HEK293 (cell line): ENCODE data around the gene ITIH1.
A peak's percentile ranks its signal among the peaks of the same experiment; 100 is the strongest.

ENCODE experiments used
- CTCF ChIA-PET: fragments of 350-600 bp; formaldehyde crosslinking; extraction: SDS; loops from one replicate; lab custom pipeline; 2021; ENCODE audit warnings: antibody characterized with exemption; lab: Yijun Ruan, JAX
- POLR2A ChIA-PET: fragments of 300-600 bp; formaldehyde crosslinking; extraction: SDS; loops from one replicate; lab custom pipeline; 2020; ENCODE audit warnings: antibody characterized with exemption, inconsistent platforms; lab: Yijun Ruan, JAX
- H3K27ac ChIP-seq: fragments of 200-500 bp; sonication (Bioruptor generic); 2 replicates; pipeline ENCODE4 v1.5.1; 2014; ENCODE audit warnings: low read depth, low read length, control low read depth, inconsistent platforms; ENCODE audit errors: extremely low read depth
- H3K36me3 ChIP-seq, 2 experiments: fragments of 200-500 bp in 1 of 2; sonication (Bioruptor generic) in 1 of 2; 1 replicate in 1 of 2; 2 replicates in 1 of 2; pipeline ENCODE4 v1.5.1; 2014 to 2017; ENCODE audit warnings: inconsistent platforms in 2 of 2, low read length in 2 of 2; ENCODE audit not compliant: control insufficient read depth in 2 of 2, insufficient read depth in 1 of 2
- H3K4me1 ChIP-seq: fragments of 200-500 bp; sonication (Bioruptor generic); 2 replicates; pipeline ENCODE4 v1.5.1; 2014; ENCODE audit warnings: mild to moderate bottlenecking, low read length, inconsistent platforms; ENCODE audit not compliant: control insufficient read depth, insufficient read depth
- H3K4me3 ChIP-seq: 2 replicates; pipeline ENCODE4 v1.5.1; 2011; ENCODE audit warnings: low read depth, mild to moderate bottlenecking, control low read depth, low read length, moderate library complexity
- H3K9me3 ChIP-seq: fragments of 200-500 bp; sonication (Bioruptor generic); 2 replicates; pipeline ENCODE4 v1.5.1; 2014; ENCODE audit warnings: low read depth, low read length, inconsistent platforms; ENCODE audit not compliant: control insufficient read depth, insufficient read depth
- GLIS1 ChIP-seq: fragments of 450-650 bp; formaldehyde crosslinking; IDR thresholded peaks from 2 replicates; pipeline ENCODE4 v1.5.1; 2016; ENCODE audit warnings: missing biosample characterization, missing genetic modification characterization
- MEIS1 ChIP-seq: sonication (generic); formaldehyde crosslinking; IDR thresholded peaks from 2 replicates; pipeline ENCODE4 v1.8.1; 2022; ENCODE audit warnings: missing genetic modification reagents, mild to moderate bottlenecking, borderline replicate concordance
- SP7 ChIP-seq: fragments of 450-650 bp; formaldehyde crosslinking; IDR thresholded peaks from 2 replicates; pipeline ENCODE4 v1.5.1; 2016; ENCODE audit warnings: missing biosample characterization, missing genetic modification characterization
- TRIM28 ChIP-seq: IDR thresholded peaks from 2 replicates; pipeline ENCODE4 v1.6.1; 2011; ENCODE audit warnings: low read length, control low read depth, borderline replicate concordance
- ZFP37 ChIP-seq: fragments of 450-650 bp; formaldehyde crosslinking; IDR thresholded peaks from 2 replicates; pipeline ENCODE4 v1.5.1; 2016; ENCODE audit warnings: missing biosample characterization, missing genetic modification characterization
- ZIC2 ChIP-seq: fragments of 450-650 bp; formaldehyde crosslinking; IDR thresholded peaks from 2 replicates; pipeline ENCODE4 v1.5.1; 2016; ENCODE audit warnings: missing biosample characterization, missing genetic modification characterization
- ZNF10 ChIP-seq: fragments of 450-650 bp; formaldehyde crosslinking; IDR thresholded peaks from 2 replicates; pipeline ENCODE4 v1.5.1; 2017; ENCODE audit warnings: missing biosample characterization, missing genetic modification characterization
- ZNF292 ChIP-seq: fragments of 450-650 bp; formaldehyde crosslinking; IDR thresholded peaks from 2 replicates; pipeline ENCODE4 v1.5.1; 2016; ENCODE audit warnings: low read depth, missing biosample characterization, missing genetic modification characterization, borderline replicate concordance
- ZNF433 ChIP-seq: fragments of 450-650 bp; formaldehyde crosslinking; IDR thresholded peaks from 2 replicates; pipeline ENCODE4 v1.5.1; 2016; ENCODE audit warnings: missing biosample characterization, missing genetic modification characterization, low read depth
- ZNF510 ChIP-seq: fragments of 450-650 bp; formaldehyde crosslinking; IDR thresholded peaks from 2 replicates; pipeline ENCODE4 v1.5.1; 2018; ENCODE audit warnings: mild to moderate bottlenecking, missing genetic modification characterization, missing biosample characterization; ENCODE audit not compliant: insufficient replicate concordance
- ZNF521 ChIP-seq: fragments of 450-650 bp; formaldehyde crosslinking; IDR thresholded peaks from 2 replicates; pipeline ENCODE4 v1.5.1; 2017; ENCODE audit warnings: missing biosample characterization, mild to moderate bottlenecking, missing genetic modification characterization
- ZNF560 ChIP-seq: fragments of 450-650 bp; formaldehyde crosslinking; IDR thresholded peaks from 2 replicates; pipeline ENCODE4 v1.5.1; 2017; ENCODE audit warnings: missing biosample characterization, missing genetic modification characterization, borderline replicate concordance
- ZNF561 ChIP-seq: fragments of 450-650 bp; IDR thresholded peaks from 2 replicates; pipeline ENCODE4 v1.5.1; 2018; ENCODE audit warnings: missing biosample characterization, missing genetic modification characterization, borderline replicate concordance
- ZNF610 ChIP-seq: fragments of 450-650 bp; formaldehyde crosslinking; IDR thresholded peaks from 2 replicates; pipeline ENCODE4 v1.5.1; 2016; ENCODE audit warnings: missing biosample characterization, missing genetic modification characterization, borderline replicate concordance
- ZNF621 ChIP-seq: fragments of 450-650 bp; formaldehyde crosslinking; IDR thresholded peaks from 2 replicates; pipeline ENCODE4 v1.5.1; 2017; ENCODE audit warnings: missing biosample characterization, missing genetic modification characterization
- ZNF660 ChIP-seq: fragments of 450-650 bp; IDR thresholded peaks from 2 replicates; pipeline ENCODE4 v1.5.1; 2018; ENCODE audit warnings: missing biosample characterization, mild to moderate bottlenecking, missing genetic modification characterization
- TF ChIP-seq, protein P1 (sequence below): fragments of 450-650 bp; formaldehyde crosslinking; IDR thresholded peaks from 2 replicates; pipeline ENCODE4 v1.5.1; 2016; ENCODE audit warnings: missing biosample characterization, missing genetic modification characterization
- TF ChIP-seq, protein P2 (sequence below): fragments of 450-650 bp; formaldehyde crosslinking; IDR thresholded peaks from 2 replicates; pipeline ENCODE4 v1.5.1; 2016; ENCODE audit warnings: missing biosample characterization, missing genetic modification characterization
- TF ChIP-seq, protein P3 (sequence below): fragments of 450-650 bp; formaldehyde crosslinking; IDR thresholded peaks from 2 replicates; pipeline ENCODE4 v1.5.1; 2016; ENCODE audit warnings: missing biosample characterization, missing genetic modification characterization
- TF ChIP-seq, protein P4 (sequence below): fragments of 450-650 bp; formaldehyde crosslinking; IDR thresholded peaks from 2 replicates; pipeline ENCODE4 v1.5.1; 2017; ENCODE audit warnings: missing biosample characterization, missing genetic modification characterization
- TF ChIP-seq, protein P5 (sequence below): fragments of 450-650 bp; formaldehyde crosslinking; IDR thresholded peaks from 2 replicates; pipeline ENCODE4 v1.5.1; 2016; ENCODE audit warnings: missing biosample characterization, missing genetic modification characterization
- TF ChIP-seq, protein P6 (sequence below): fragments of 450-650 bp; formaldehyde crosslinking; IDR thresholded peaks from 2 replicates; pipeline ENCODE4 v1.5.1; 2016; ENCODE audit warnings: missing biosample characterization, missing genetic modification characterization, low read depth

ITIH1 gene

DNA sequence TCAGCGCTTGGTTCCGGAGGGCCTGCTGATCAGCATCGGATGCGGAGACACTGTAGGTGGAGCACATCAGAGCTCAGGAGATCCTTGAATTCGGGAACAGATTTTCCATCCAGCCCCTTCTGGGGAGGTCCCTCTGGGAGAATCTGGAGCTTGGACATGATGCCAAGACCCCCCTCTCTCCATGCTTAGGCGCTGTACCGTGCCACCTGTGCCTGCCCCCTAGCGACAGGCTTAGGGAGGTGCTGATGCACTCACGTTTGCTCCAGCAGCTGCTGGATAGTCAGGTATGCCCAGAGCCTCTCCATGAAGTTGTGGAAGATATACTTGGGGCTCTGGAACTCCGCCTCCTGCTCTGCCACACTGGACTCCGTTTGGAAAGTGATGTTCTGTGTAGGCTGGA is 43.3 kb downstream of the ITIH1 start:
- no peaks in the 10 kb centered on the region for H3K4me1 ChIP-seq
- peaks cover 0 to 4% of the 10 kb centered on the region in 2 experiments; a peak in 1 of 3 replicates for H3K36me3 ChIP-seq
- H3K9me3 ChIP-seq: no peaks in the 10 kb centered on the region
- no peak overlapping the region for H3K27ac ChIP-seq
- no peak for TF ChIP-seq ZNF292 (tag by site-specific recombination)
- TF ChIP-seq TRIM28: peak; percentile 43; the same call in 1 of the 2 replicates
- TF ChIP-seq, protein P1, sequence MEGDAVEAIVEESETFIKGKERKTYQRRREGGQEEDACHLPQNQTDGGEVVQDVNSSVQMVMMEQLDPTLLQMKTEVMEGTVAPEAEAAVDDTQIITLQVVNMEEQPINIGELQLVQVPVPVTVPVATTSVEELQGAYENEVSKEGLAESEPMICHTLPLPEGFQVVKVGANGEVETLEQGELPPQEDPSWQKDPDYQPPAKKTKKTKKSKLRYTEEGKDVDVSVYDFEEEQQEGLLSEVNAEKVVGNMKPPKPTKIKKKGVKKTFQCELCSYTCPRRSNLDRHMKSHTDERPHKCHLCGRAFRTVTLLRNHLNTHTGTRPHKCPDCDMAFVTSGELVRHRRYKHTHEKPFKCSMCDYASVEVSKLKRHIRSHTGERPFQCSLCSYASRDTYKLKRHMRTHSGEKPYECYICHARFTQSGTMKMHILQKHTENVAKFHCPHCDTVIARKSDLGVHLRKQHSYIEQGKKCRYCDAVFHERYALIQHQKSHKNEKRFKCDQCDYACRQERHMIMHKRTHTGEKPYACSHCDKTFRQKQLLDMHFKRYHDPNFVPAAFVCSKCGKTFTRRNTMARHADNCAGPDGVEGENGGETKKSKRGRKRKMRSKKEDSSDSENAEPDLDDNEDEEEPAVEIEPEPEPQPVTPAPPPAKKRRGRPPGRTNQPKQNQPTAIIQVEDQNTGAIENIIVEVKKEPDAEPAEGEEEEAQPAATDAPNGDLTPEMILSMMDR (tag by site-specific recombination): peak; percentile 37; the same call in 1 of the 2 replicates
- TF ChIP-seq ZNF10 (tag by site-specific recombination): no peak
- TF ChIP-seq ZNF561 (tag by site-specific recombination): no peak
- ChIA-PET CTCF (interaction anchor here (0.5 to 2.0 kb wide), 13 partner anchors 9 to 1283 kb away, joined by 3 to 8 read pairs (median 4); partner anchors contain the start of gene MUSTN1), POLR2A (no interaction called here)
- no peak overlapping the region for H3K4me3 ChIP-seq

DNA sequence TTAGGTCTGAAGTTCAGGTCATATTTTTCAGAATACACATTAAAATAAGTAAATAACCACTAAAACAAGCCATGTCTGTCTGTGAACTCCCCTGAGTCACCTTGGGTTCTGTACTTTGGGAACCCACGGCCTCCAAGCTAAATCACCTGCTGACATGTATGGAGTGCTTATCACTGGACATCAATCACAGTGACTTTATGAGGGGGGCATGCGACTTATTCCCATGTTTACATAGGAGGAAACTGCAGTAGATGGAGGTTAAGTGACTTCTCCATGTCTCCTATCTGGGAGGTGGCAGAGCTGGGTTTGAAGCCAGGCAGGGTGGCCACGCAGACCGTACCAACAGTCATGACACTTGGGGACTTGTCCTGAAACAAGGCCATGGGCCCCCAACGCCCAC is 45.0 kb downstream of the ITIH1 start:
- ChIA-PET POLR2A (no interaction called here), CTCF (interaction anchor here (0.6 to 2.0 kb wide), 5 partner anchors 8 to 1167 kb away, joined by 3 to 6 read pairs (median 5); partner anchors contain the start of gene ITIH4)
- Histone ChIP-seq H3K4me1 (no peaks in the 10 kb centered on the region), H3K9me3 (no peaks in the 10 kb centered on the region), H3K27ac (no peak overlapping the region), H3K4me3 (no peak overlapping the region), H3K36me3 (peaks cover 0 to 4% of the 10 kb centered on the region in 2 experiments; a peak in 1 of 3 replicates)
- TF ChIP-seq ZNF610 (tag by site-specific recombination) (no peak), SP7 (no peak), ZNF560 (tag by site-specific recombination) (no peak), GLIS1 (0 out of 2 replicates have a peak, but pooled peaks have one; percentile 23), ZNF433 (tag by site-specific recombination) (no peak), ZFP37 (no peak), ZNF660 (no peak), MEIS1 (no peak), ZNF621 (tag by site-specific recombination) (no peak), ZNF510 (no peak), ZNF521 (tag by site-specific recombination) (no peak), ZIC2 (tag by site-specific recombination) (peak; percentile 27; the same call in 1 of the 2 replicates)
- TF ChIP-seq, protein P2, sequence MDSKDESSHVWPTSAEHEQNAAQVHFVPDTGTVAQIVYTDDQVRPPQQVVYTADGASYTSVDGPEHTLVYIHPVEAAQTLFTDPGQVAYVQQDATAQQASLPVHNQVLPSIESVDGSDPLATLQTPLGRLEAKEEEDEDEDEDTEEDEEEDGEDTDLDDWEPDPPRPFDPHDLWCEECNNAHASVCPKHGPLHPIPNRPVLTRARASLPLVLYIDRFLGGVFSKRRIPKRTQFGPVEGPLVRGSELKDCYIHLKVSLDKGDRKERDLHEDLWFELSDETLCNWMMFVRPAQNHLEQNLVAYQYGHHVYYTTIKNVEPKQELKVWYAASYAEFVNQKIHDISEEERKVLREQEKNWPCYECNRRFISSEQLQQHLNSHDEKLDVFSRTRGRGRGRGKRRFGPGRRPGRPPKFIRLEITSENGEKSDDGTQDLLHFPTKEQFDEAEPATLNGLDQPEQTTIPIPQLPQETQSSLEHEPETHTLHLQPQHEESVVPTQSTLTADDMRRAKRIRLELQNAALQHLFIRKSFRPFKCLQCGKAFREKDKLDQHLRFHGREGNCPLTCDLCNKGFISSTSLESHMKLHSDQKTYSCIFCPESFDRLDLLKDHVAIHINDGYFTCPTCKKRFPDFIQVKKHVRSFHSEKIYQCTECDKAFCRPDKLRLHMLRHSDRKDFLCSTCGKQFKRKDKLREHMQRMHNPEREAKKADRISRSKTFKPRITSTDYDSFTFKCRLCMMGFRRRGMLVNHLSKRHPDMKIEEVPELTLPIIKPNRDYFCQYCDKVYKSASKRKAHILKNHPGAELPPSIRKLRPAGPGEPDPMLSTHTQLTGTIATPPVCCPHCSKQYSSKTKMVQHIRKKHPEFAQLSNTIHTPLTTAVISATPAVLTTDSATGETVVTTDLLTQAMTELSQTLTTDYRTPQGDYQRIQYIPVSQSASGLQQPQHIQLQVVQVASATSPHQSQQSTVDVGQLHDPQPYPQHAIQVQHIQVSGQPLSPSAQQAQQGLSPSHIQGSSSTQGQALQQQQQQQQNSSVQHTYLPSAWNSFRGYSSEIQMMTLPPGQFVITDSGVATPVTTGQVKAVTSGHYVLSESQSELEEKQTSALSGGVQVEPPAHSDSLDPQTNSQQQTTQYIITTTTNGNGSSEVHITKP (tag by site-specific recombination): peak; percentile 59; the same call in 1 of the 2 replicates
- TF ChIP-seq, protein P3, sequence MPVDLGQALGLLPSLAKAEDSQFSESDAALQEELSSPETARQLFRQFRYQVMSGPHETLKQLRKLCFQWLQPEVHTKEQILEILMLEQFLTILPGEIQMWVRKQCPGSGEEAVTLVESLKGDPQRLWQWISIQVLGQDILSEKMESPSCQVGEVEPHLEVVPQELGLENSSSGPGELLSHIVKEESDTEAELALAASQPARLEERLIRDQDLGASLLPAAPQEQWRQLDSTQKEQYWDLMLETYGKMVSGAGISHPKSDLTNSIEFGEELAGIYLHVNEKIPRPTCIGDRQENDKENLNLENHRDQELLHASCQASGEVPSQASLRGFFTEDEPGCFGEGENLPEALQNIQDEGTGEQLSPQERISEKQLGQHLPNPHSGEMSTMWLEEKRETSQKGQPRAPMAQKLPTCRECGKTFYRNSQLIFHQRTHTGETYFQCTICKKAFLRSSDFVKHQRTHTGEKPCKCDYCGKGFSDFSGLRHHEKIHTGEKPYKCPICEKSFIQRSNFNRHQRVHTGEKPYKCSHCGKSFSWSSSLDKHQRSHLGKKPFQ (tag by site-specific recombination): 0 out of 2 replicates have a peak, but pooled peaks have one; percentile 6
- TF ChIP-seq, protein P4, sequence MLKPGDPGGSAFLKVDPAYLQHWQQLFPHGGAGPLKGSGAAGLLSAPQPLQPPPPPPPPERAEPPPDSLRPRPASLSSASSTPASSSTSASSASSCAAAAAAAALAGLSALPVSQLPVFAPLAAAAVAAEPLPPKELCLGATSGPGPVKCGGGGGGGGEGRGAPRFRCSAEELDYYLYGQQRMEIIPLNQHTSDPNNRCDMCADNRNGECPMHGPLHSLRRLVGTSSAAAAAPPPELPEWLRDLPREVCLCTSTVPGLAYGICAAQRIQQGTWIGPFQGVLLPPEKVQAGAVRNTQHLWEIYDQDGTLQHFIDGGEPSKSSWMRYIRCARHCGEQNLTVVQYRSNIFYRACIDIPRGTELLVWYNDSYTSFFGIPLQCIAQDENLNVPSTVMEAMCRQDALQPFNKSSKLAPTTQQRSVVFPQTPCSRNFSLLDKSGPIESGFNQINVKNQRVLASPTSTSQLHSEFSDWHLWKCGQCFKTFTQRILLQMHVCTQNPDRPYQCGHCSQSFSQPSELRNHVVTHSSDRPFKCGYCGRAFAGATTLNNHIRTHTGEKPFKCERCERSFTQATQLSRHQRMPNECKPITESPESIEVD: peak; percentile 66
- TF ChIP-seq, protein P5, sequence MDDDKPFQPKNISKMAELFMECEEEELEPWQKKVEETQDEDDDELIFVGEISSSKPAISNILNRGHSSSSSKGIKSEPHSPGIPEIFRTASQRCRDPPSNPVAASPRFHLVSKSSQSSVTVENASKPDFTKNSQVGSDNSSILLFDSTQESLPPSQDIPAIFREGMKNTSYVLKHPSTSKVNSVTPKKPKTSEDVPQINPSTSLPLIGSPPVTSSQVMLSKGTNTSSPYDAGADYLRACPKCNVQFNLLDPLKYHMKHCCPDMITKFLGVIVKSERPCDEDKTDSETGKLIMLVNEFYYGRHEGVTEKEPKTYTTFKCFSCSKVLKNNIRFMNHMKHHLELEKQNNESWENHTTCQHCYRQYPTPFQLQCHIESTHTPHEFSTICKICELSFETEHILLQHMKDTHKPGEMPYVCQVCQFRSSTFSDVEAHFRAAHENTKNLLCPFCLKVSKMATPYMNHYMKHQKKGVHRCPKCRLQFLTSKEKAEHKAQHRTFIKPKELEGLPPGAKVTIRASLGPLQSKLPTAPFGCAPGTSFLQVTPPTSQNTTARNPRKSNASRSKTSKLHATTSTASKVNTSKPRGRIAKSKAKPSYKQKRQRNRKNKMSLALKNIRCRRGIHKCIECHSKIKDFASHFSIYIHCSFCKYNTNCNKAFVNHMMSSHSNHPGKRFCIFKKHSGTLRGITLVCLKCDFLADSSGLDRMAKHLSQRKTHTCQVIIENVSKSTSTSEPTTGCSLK (tag by site-specific recombination): no peak
- TF ChIP-seq, protein P6, sequence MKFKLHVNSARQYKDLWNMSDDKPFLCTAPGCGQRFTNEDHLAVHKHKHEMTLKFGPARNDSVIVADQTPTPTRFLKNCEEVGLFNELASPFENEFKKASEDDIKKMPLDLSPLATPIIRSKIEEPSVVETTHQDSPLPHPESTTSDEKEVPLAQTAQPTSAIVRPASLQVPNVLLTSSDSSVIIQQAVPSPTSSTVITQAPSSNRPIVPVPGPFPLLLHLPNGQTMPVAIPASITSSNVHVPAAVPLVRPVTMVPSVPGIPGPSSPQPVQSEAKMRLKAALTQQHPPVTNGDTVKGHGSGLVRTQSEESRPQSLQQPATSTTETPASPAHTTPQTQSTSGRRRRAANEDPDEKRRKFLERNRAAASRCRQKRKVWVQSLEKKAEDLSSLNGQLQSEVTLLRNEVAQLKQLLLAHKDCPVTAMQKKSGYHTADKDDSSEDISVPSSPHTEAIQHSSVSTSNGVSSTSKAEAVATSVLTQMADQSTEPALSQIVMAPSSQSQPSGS (tag by site-specific recombination): no peak
